Tibial nerve (tissue), 4 donors: Measurements from ENCODE around the gene SLC25A22. TPM values are rescaled to one million over a fixed set of nuclear protein-coding genes. Genes with fewer than 3 reads are reported as not detected.

Experiments used
- DNase-seq, 2 donors: peaks; one replicate each; pipeline ENCODE4 v3.0.0-alpha.2; 2019; ENCODE audit warnings: low spot score in 2 of 2
- H3K27ac ChIP-seq, 4 donors: fragments of 200-600 bp; sonication (generic) in 3 of 4; one replicate each; pipeline ENCODE4 v1.5.1; 2017 to 2019; ENCODE audit warnings: mild to moderate bottlenecking in 1 of 4
- H3K27me3 ChIP-seq, 2 donors: fragments of 200-600 bp; sonication (generic) in 1 of 2; one replicate each; pipeline versions ENCODE4 v1.5.1 to v1.6.0; 2017 to 2019
- H3K36me3 ChIP-seq, 3 donors: fragments of 200-600 bp; sonication (generic); one replicate each; pipeline ENCODE4 v1.5.1; 2018 to 2019
- H3K4me1 ChIP-seq, 4 donors: fragments of 200-600 bp; sonication (generic) in 3 of 4; one replicate each; pipeline ENCODE4 v1.5.1; 2017 to 2019
- H3K4me3 ChIP-seq, 4 donors: fragments of 200-600 bp; sonication (generic) in 3 of 4; one replicate each; pipeline ENCODE4 v1.5.1; 2017 to 2019; ENCODE audit warnings: mild to moderate bottlenecking in 1 of 4, moderate library complexity in 1 of 4
- H3K9me3 ChIP-seq, 4 donors: fragments of 200-600 bp; sonication (generic) in 3 of 4; one replicate each; pipeline ENCODE4 v1.5.1; 2017 to 2019
- EP300 ChIP-seq, 2 donors: sonication (generic); formaldehyde crosslinking; IDR thresholded peaks; one replicate each; pipeline ENCODE4 v1.6.1; 2017; ENCODE audit warnings: antibody characterized with exemption in 2 of 2, mild to moderate bottlenecking in 1 of 2
- POLR2A ChIP-seq, 2 donors: fragments of 450-650 bp; IDR thresholded peaks; one replicate each; pipeline ENCODE4 v1.6.1; 2017; ENCODE audit warnings: antibody characterized with exemption in 2 of 2, mild to moderate bottlenecking in 2 of 2, moderate library complexity in 2 of 2
- WGBS, 2 donors: methylation state at CpG; one replicate each; pipeline ENCODE4 v1.1.5; 2018; 5-methylcytosine and 5-hydroxymethylcytosine counted together
- total RNA-seq, 4 donors: library from RNA; depleted of rRNA; stranded (reverse); fragments of >200 nt; gene quantifications; one replicate each; pipeline ENCODE4 v1.1.0, GENCODE V29; 2016
- TF ChIP-seq, protein P1 (sequence below), 5 experiments: fragments of 200-600 bp in 3 of 5; fragments of 450-650 bp in 2 of 5; sonication (generic) in 3 of 5; IDR thresholded peaks; one replicate each; pipeline ENCODE4 v1.5.1; 2016 to 2019; ENCODE audit warnings: antibody characterized with exemption in 5 of 5, mild to moderate bottlenecking in 3 of 5, moderate library complexity in 2 of 5

Gene SLC25A22
- total RNA-seq, 4 donors from 2014 or later = 8.0 to 17.5 (median 10.0) TPM

DNA sequence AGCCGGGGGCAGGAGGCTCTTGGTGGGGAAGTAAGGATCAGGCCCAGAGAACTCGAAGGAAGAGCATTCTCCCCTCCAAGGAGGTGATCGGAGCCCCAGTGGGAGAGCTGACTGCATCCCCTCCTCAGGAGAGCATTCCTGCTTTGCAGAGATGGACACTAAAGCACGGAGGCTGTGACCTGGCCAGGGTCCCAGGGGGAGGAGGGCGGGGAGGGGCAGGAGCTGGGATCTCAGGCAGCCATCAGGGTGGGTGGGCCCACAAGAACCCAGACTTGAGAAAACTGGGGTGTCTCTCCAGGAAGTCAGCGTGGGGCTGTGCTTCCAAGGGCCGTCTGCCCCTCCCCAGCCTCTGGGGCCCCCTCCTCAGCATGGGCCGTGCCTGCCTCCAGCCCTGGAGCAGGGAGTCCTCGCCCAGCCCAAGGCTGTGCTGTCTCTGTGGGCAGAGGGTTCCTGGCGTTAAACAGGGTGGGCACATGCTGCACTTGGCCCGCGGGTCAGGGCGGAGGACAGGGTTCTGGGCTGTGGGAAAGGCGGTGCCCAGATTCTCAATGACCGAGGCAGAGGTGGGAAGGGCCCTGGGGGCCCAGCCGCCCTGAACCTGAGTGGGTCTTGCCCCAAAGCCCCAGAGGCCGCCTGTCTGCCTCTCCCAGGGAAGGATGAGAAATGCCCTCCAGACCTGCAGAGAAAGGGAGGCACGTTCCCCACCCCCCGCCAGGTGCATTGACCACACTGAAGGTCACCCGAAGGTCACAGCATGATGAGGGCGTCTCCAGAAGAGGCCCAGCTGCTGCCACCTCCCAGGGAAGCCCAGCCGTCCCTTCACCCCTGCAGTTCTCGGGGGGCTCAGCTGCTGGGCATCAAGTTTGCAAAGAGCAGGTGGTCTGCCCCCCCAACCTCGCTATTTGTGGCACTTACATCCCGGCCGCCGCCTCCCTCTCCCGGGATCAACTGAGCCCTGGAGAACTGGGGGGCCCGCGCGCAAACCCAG, 8.8 kb downstream of the SLC25A22 start:
- Histone ChIP-seq H3K36me3 (peaks cover 0 to 65% (median 0%) of the 10 kb centered on the region in 3 donors), H3K27ac (no peak overlapping the region), H3K9me3 (no peaks in the 10 kb centered on the region), H3K4me3 (no peak overlapping the region), H3K4me1 (peaks cover 0 to 13% (median 0%) of the 10 kb centered on the region in 4 donors), H3K27me3 (peaks cover 0 to 33% of the 10 kb centered on the region in 2 donors)
- WGBS, 2 donors = 37 to 38% methylated on average over 15 to 19 of the region's 31 CpGs
- no peak for DNase-seq
- no peak for TF ChIP-seq EP300 (IDR thresholded peaks at IDR 0.05)
- TF ChIP-seq, protein P1, sequence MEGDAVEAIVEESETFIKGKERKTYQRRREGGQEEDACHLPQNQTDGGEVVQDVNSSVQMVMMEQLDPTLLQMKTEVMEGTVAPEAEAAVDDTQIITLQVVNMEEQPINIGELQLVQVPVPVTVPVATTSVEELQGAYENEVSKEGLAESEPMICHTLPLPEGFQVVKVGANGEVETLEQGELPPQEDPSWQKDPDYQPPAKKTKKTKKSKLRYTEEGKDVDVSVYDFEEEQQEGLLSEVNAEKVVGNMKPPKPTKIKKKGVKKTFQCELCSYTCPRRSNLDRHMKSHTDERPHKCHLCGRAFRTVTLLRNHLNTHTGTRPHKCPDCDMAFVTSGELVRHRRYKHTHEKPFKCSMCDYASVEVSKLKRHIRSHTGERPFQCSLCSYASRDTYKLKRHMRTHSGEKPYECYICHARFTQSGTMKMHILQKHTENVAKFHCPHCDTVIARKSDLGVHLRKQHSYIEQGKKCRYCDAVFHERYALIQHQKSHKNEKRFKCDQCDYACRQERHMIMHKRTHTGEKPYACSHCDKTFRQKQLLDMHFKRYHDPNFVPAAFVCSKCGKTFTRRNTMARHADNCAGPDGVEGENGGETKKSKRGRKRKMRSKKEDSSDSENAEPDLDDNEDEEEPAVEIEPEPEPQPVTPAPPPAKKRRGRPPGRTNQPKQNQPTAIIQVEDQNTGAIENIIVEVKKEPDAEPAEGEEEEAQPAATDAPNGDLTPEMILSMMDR (IDR thresholded peaks at IDR 0.05) = no peak
- TF ChIP-seq POLR2A (IDR thresholded peaks at IDR 0.05) = no peak

DNA sequence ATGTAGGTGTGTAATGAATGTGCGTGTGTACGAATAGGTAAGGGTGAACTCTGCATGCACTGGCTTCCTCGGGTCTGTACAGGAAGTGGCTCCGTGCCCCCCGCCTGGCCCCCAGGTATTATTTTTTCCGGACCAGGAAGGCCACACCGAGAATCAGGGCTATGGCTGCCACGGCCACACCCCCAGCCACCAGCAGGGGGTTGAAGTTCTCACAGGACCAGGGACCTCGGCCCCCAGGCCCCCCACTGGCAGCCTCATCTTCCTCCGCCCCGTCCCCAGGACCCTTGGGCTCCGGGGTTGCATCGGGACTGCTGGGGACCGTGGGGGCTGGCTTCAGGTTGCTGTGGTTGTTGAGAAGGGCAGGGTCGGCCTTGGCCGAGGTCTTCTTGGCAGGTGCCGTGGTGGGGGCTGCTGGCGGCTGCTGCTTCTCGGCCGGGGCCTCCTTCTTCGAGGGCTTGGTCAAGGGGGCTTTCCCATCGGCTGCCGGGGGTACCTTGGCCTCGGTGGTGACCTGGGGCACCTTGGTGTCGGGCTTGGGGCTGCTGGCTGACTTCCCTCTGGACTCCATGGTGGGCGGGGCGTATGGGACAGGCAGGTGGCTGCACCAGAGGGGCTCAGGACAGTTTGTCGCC, 10.0 kb downstream of the SLC25A22 start:
- peaks cover 0 to 59% (median 0%) of the 10 kb centered on the region in 3 donors for H3K36me3 ChIP-seq
- no peaks in the 10 kb centered on the region for H3K9me3 ChIP-seq
- peaks cover 0 to 20% (median 5%) of the 10 kb centered on the region in 4 donors for H3K4me1 ChIP-seq
- peaks cover 0 to 33% of the 10 kb centered on the region in 2 donors for H3K27me3 ChIP-seq
- TF ChIP-seq EP300 (IDR thresholded peaks at IDR 0.05) (no peak), POLR2A (IDR thresholded peaks at IDR 0.05) (no peak)
- TF ChIP-seq, protein P1 (IDR thresholded peaks at IDR 0.05) = no peak
- DNase-seq = no peak
- H3K4me3 ChIP-seq = no peak overlapping the region
- H3K27ac ChIP-seq = no peak overlapping the region
- WGBS, 2 donors = 69 to 72% methylated on average over 17 to 20 of the region's 28 CpGs

DNA sequence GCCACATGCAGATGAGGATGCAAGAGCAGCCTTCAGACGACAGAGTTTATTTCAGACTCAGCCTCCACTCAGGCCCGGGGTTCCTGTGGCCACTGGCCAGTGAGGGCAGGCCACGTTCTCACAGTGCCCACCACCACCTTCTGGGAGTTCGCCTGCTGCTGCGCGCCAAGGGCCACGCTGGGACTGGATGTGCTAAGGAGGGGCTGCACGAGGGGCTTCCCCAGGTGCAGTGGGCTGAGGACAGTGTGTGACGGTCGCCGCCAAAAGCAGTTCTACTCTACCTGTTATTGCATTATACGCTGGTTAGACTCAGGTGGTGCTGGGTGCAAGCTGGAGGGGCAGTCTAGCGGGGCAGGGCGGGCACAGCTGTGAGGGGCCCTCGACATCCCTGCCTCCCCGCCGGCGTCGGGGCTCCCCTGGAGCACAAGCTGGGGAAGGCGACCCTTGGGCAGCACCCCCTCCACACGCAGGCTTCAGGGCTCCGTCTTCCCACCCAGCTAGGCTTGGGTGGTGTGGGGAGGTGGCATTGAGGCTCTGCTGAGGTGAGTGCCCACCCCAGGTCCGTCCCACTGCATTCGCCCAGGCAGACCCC, 10.9 kb downstream of the SLC25A22 start:
- no peak overlapping the region for H3K27ac ChIP-seq
- TF ChIP-seq EP300 (IDR thresholded peaks at IDR 0.05) (no peak), POLR2A (IDR thresholded peaks at IDR 0.05) (no peak)
- TF ChIP-seq, protein P1 (IDR thresholded peaks at IDR 0.05) = no peak
- peaks cover 0 to 20% (median 6%) of the 10 kb centered on the region in 4 donors for H3K4me1 ChIP-seq
- peaks cover 0 to 33% of the 10 kb centered on the region in 2 donors for H3K27me3 ChIP-seq
- no peak for DNase-seq
- H3K9me3 ChIP-seq = no peaks in the 10 kb centered on the region
- 83 to 94% methylated on average over 3 to 18 of the region's 24 CpGs for WGBS, 2 donors
- H3K4me3 ChIP-seq = no peak overlapping the region
- H3K36me3 ChIP-seq = peaks cover 0 to 52% (median 0%) of the 10 kb centered on the region in 3 donors

DNA sequence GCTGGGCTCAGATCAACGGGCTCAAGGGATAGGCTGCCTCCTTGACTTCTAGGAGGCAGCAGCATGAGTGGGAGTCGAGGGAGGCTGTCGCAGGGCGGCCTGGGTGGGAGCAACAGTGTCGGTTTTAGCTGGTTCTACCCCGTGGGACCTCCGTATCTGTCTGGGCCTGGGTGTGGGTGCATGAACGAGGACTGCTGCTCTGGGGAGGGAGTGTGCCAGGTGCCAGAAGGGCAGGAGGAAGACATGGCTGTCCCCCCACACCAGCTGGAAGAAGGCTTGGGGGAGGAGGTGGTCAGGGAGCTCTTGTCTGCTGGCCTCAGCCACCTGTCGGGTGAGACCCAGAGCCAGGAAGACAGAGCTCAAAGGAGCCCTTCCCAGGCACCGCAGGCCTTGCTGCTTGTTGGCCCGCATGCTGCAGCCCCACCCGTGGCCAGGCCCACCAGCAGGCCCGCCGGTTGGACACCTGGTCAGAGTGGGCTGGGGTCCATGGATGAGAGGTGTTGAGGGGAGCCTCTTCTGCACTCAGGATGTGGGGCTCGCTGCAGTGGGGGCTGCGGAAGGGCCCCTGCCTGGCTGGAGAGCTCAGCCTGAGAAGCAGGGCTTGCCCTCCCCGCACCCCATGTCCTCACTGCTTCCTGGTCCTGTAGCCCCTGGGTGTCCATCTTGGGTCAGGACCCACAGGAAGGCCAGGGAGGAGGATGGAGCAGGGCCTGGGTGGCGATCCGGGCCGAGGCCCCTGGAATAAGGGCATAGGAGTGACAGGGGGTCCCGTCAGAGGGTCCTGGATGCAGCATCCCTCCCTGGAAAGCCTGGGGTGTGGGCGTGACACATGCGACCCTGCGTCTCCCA, 11.6 kb downstream of the SLC25A22 start:
- TF ChIP-seq EP300 (IDR thresholded peaks at IDR 0.05) (no peak), POLR2A (IDR thresholded peaks at IDR 0.05) (no peak)
- TF ChIP-seq, protein P1 (IDR thresholded peaks at IDR 0.05) = no peak
- peaks cover 0 to 52% (median 0%) of the 10 kb centered on the region in 3 donors for H3K36me3 ChIP-seq
- DNase-seq = no peak
- H3K9me3 ChIP-seq = no peaks in the 10 kb centered on the region
- H3K27me3 ChIP-seq = peaks cover 0 to 33% of the 10 kb centered on the region in 2 donors
- H3K27ac ChIP-seq = no peak overlapping the region
- H3K4me1 ChIP-seq = peaks cover 0 to 20% (median 6%) of the 10 kb centered on the region in 4 donors
- 69 to 74% methylated on average over 18 to 21 of the region's 24 CpGs for WGBS, 2 donors
- no peak overlapping the region for H3K4me3 ChIP-seq
